ENCODE measurements around the gene WRAP73.

DNA sequence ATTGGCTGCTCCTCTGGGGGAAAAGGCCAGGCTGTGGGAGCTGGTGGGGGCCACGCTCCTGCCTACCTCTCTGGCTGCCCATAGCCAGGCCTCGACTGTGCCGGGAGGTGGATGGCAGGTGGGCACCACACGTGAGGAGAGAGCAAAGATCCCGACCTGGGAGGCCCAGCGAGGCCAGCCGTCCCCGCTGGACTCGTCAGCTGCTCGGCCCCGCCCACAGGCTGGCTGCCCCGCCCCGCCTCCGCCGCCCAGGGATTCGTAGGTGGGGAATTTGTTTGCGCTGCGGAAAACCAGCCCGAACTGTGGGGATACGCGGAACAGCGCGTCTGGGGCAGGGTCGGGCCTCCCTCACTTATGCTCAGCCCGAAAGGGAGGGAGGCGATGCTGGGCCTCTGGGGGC, 34.1 kb upstream of the WRAP73 start:
- TF ChIP-seq, protein P1, sequence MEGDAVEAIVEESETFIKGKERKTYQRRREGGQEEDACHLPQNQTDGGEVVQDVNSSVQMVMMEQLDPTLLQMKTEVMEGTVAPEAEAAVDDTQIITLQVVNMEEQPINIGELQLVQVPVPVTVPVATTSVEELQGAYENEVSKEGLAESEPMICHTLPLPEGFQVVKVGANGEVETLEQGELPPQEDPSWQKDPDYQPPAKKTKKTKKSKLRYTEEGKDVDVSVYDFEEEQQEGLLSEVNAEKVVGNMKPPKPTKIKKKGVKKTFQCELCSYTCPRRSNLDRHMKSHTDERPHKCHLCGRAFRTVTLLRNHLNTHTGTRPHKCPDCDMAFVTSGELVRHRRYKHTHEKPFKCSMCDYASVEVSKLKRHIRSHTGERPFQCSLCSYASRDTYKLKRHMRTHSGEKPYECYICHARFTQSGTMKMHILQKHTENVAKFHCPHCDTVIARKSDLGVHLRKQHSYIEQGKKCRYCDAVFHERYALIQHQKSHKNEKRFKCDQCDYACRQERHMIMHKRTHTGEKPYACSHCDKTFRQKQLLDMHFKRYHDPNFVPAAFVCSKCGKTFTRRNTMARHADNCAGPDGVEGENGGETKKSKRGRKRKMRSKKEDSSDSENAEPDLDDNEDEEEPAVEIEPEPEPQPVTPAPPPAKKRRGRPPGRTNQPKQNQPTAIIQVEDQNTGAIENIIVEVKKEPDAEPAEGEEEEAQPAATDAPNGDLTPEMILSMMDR (IDR thresholded peaks at IDR 0.05) = no peak
- TF ChIP-seq POLR2A (IDR thresholded peaks at IDR 0.05) (no peak), POLR2AphosphoS5 (IDR thresholded peaks at IDR 0.05; ENCODE audit: insufficient read depth in 1 of 2, low read depth in 1 of 2) (no peak)
